GM18909 (cell line): ENCODE results near the gene DHRSX.
"Not testable (repeated sequence)": the region's sequence is repeated elsewhere in the genome, so short reads cannot be mapped to it uniquely, and the experiment has no call there.

Experiments used
- ATAC-seq: cut with Tn5 transposase; IDR thresholded peaks from one replicate; pipeline ENCODE4 v1.9.1; 2021; ENCODE audit warnings: mild to moderate bottlenecking; ENCODE audit not compliant: unreplicated experiment, poor library complexity

The DHRSX gene

DNA sequence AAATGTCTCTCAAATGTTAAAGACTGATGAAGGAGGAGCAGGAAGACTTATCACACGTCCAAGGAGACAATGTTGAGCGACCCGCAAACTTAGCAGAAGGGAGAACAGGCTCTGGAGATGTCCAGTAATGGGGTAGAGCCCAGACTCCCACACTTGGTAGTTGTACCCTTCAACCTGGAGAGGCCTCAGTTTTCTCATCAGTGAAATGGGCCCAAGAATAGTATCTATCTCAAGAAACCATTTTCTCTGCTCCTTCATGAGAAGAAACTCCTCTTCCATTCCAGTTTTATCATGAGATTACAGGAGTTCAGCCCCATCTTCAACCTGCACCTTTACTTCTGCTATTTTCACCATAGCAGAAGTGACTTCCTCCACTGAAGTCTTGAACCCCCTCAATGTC, 169.9 kb downstream of the DHRSX start:
- ATAC-seq: no peak

DNA sequence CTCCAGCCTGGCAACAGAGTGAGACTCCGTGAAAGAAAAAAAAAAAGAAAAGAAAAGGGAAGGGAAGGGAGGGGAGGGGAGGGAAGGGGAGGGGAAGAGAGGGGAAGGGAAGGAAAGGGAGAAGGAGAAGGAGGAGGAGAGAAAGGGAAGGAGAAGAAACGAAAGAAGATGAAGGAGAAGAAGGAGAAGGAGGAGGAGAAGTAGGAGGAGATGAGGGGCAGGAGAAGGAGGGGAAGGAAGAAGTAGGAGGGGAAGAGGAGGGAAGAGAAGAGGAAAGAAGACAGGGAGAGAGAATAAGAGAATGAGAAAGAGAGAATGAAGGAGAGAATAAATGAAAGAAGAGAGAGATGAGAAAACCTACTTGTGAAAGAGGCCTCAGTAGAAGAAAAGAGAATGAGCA, 170.3 kb downstream of the DHRSX start:
- ATAC-seq: no peak

DNA sequence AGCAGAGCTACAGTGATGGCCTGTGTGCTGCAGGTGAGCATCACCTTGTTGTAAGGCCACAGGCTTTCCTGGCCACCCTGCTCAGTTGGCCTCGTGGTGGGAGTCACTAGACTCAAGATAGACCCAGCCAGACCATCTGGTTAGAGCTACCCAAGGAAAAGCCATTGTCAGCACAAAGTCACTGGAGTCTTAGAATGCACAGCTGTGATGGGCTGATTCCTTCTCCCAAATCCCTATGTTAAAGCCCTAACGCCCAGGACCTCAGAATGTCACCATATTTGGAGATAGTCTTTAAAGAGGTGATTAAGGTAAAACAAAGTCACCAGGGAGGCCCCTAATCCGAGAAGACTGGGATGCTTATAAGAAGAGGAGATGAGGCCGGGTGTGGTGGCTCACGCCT, 173.4 kb downstream of the DHRSX start:
- ATAC-seq: no peak

DNA sequence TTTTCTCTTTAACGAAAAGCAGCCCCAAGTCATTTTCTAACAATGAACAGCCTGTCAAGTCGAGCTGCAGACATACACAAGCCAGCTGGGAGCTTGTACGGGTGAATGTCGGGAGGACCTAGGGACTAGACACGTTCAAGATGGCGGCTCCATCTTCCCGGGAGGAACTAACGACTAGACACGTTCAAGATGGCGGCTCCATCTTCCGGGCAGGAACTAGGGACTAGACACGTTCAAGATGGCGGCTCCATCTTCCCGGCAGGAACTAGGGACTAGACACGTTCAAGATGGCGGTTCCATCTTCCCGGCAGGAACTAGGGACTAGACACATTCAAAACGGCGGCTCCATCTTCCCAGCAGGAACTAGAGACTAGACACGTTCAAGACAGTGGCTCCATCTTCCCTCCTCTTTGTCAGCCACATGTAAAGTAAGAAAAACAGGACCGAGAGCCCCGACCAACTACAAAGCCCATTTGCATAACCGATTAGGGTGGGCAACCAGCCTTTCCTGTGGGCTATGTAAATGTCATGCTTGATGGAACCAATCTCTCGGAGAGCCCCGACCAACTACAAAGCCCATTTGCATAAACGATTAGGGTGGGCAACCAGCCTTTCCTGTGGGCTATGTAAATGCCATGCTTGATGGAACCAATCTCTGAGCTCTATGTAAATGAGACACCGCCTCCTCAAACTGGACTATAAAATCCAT, 175.5 kb downstream of the DHRSX start:
- no peak for ATAC-seq

DNA sequence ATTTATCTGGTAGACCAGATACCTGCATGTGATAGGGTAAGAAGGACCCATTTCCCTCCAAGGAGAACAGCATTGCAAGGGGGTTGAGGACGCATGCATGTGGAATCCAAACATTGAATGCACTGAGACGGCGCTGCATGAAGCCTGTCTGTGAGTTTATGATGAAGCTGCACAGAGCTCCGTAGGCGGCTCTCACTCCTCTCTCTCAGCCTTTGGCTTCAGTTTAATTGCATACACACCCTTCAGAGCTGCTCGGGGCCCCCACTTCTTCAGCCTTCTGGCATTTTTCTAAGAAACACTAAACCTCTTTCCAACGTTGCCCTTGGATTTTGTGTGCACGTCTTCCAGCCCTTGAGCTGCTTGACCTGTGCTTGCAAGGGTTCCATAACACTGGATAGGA, 176.6 kb downstream of the DHRSX start:
- no peak for ATAC-seq

DNA sequence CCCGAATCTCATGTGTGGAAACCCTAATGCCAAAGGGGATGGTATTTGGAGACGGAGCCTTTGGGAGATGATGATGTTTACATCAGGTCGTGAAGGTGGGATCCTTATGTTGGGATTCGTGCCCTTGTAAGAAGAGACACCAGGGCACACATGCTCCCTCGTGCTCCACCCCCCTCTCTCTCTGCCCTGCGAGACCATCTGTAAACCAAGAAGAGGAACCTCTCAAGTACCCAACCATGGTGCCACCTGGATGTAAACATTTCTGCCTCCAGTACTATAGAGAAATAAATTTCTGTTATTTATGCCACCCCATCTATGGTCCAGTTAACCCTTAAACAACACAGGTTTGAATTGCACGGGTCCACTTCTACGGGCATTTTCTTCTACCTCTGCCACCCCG, 179.4 kb downstream of the DHRSX start:
- ATAC-seq: no peak

DNA sequence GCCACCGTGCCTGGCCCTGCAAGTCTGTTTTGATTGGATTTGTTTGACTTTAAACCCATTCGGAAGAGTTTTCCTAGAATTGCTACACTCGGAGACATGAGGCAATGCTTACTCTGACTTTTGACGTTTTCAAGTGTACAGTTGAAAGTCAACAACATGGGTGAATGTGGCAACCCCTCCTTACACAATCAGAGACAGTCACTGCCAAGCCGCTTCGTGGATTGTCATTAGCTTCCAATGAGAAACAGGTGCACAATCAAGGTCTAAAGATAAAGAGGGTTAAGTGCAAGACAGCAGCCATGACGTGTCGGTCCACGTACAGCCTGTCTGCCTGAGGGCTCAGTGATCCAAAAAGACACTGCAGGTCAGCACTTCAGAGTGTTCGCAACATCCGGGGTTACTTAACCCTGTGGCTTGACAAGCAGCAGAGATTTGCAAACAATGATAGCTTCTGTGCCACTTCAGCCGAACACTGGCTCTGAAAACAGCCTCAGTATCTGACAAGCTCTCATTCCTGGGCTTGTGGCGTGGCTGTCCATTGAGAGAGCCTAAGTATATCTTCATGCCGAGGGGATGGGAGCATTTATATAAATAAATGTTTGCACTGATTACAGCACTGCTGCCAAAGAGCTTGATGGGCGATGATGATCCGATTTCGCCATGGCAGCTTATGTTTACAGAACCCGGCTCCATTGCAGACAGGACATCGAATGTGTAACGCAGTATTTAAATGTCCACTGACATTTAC, 180.0 kb downstream of the DHRSX start:
- no peak for ATAC-seq

DNA sequence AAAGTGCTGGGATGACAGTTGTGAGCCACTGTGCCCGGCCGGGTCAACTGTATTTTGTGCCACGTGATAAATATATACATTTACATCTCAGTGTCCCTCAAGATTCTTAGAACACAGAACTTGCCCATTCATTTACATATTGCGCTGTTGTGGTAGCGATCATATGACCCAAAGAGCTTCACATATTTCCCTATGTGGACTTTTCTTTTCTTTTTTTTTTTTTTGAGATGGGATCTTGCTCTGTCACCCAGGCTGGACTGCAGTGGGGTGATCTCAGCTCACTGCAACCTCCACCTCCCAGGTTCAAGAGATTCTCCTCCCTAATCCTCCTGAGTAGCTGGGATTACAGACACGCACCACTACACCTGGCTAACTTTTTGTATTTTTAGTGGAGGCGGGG, 180.7 kb downstream of the DHRSX start:
- ATAC-seq: no peak

DNA sequence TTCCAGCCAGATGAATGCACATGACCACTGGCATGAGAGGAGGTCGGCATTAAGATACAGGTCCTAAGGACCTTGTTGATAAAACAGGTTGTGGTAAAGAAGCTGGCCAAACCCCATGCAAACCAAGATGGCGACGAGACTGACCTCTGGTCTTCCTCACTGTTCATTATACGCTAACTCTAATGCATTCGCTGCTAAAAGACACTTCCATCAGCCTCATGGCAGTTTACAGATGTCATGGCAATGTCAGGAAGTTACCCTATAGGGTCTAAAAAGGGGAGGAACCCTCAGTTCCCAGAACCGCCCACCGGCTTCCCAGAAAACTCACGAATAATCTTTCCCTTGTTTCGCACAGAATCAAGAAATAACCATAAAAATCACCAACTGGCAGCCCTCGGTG, 182.4 kb downstream of the DHRSX start:
- no peak for ATAC-seq

DNA sequence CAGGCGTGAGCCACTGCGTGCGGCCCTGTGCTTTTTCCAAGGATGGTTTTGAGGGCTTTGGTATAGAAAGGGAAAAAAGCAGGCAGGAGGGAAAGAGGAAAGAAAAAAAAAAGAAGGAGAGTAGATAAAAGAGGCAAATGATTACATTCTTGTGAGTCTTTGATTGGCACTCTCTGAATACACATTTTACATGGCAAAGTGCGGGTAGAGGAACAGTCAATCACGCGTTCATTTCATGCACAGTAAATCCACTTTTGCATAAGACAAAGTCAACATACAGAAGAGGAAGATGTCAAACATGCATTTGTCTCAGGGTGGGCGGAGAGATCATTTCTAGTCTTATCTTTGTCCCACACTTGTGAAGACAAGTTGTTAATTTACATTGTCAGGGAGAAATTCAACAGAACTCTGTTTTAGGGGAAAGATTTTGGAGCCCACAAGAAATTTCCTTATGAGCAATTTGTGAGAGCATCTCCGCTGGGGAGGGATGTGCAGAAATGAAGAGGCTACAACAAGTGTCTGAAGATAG, 183.2 kb downstream of the DHRSX start:
- ATAC-seq: no peak

DNA sequence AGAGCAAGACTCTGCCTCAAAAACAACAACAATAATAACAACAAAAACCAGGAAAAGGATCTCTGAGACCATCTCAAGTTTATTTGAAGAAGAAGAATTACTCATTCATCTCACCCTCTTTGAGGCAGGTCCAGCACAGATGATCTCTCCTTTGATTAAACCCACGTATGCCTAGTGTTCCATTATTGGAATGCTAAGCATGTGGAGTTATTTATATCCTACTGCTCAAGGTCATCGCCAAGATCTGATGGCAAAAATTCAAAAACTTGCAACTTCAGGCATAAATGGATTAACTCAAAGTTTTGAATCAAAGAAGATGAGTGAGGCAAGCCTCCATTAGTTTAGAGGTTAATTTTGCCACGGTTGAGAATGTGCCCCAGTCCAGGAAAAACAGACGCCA, 184.2 kb downstream of the DHRSX start:
- no peak for ATAC-seq

DNA sequence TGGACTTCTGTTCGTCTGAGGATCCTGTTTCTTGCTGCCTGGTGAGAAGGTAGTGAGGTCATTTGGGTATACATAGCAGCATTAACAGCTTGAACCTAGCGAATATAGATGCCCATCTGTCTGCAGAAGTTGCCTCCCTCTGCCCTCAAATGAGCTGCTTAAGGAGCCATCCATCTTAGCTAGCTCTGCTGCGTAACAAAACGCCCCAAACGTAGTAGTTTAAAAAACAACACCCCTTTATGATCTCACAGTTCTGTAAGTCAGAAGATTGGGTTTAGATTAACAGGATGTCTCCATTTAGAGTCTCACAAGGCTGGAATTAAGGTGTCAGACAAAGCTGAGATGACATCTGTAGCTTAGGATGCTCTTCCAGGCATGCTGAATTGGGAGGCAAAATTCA, 185.3 kb downstream of the DHRSX start:
- no peak for ATAC-seq

DNA sequence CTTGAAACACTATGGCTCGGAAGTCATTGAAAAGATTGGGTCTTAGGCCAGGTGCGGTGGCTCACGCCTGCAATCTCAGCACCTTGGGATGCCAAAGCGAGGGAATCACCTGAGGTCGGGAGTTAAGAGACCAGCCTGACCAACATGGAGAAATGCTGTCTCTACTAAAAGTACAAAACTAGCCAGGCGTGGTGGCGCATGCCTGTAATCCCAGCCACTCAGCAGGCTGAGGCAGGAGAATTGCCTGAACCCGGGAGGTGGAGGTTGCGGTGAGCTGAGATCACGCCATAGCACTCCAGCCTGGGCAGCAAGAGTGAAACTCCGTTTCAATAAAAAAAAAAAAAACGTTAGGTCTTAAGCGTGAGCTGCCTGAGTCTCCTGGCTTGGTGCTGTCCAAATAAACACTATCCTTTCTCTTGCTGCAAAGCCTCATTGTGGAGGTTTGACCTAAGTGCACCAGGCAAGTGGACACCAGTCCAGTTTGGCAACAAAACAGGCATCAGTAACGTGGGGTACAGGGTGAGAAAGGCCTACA, 185.9 kb downstream of the DHRSX start:
- no peak for ATAC-seq

DNA sequence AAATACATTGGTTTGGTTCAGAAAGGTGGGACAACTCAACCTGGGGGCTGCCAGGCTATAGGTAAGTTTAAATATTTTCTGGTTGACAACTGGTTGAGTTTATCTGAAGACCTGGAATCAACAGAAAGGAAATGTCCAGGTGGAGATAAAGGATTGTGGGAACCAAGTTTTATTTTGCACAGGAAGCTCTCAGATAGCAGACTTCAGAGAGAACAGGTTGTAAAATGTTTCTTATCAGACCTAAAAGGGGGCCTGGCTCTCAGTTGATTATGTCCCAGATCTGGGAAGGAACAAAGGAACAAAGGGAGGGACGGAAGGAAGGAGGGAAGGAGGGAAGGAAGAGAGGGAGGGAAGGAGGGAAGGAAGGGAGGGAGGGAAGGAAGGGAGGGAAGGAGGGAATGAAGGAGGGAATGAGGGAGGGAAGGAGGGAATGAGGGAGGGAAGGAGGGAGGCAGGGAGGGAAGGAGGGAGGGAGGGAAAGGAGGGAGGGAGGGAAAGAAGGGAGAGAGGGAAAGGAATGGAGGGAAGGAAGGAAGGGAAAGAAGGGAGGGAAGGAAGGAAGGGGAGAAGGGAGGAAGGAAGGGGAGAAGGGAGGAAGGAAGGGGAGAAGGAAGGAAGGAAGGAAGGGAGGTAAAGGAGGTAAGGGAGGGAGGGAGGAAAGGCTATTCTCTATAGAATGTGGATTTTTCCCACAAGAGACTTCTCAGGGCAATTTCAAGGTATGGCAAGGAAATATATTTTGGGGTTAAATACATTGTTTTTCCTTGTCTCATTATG, 186.7 kb downstream of the DHRSX start:
- no peak for ATAC-seq

DNA sequence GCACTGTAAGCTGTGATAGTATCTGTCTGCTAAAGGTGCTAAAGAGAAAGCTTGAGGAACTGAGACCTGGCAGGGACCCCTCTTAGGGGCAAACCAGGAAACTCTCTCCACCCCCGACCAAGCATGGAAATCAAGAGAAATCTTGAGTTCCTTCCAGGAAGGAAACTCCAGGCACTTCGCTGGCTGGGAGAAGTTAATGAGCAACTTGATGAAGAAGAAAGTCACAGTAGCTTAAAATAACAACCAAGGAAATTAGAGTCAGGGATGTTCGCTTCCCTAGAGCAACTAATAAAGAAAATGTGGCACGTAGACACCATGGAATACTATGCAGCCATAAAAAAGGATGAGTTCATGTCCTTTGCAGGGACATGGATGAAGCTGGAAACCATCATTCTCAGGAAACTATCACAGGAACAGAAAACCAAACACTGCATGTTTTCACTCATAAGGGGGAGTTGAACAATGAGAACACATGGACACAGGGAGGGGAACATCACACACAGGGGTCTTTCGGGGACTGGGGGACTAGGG, 188.7 kb downstream of the DHRSX start:
- not testable (repeated sequence) for ATAC-seq

DNA sequence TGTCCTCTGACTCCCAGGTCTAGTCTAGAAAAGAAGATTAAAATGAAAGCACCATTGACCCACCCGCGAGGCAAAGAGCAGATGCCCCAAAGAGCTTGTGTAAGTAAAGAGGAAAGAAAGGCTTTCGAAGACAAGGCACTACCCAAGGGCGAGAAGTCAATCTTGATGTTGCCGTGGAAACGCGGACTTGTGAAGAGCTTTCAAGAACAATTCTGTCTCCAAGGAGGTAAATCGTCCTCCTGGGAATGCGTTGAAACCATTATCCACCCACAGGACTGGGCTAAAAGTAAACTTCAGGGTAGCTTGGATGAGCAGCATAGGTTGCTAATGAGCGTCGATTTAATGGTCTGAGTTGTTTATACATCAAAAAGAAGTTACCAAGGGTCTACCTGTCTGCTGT, 189.3 kb downstream of the DHRSX start:
- no peak for ATAC-seq

DNA sequence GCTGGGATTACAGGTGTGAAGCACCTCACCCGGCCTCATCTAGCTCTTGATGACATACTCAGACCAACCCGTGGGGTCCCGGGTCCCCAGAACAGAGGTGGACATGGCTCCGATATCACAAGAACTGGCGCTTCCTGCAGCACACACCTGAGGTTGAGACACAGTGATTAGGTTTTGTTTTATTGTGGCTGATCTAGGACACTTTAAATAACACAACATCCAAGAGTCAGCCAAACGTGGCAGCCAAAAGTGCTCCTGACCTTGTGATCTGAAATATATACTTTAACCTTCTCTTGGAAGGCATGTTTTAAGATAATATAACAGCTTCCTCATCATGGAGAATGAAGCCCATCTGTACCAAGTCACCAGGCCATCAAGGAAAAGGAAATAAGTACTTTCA, 198.9 kb downstream of the DHRSX start:
- ATAC-seq: no peak

DNA sequence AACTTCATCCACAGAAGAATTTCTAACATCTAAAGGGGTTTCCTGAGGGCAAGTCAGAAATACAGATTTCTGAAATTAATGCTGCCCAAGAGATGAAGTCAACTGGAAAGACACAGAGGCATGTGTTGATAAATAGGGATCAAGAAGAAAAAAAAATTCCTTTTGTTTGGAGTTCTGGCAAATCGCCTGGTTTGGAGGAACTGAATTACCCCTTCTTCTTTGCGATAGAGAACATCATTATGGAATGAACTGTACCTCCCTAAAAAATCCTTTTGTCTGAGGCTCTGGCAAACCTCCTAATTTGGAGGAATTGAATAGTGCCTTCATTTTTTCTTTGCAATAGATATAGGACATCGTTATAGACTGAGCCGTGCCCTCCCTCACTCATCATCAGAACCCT, 200.9 kb downstream of the DHRSX start:
- ATAC-seq: no peak

DNA sequence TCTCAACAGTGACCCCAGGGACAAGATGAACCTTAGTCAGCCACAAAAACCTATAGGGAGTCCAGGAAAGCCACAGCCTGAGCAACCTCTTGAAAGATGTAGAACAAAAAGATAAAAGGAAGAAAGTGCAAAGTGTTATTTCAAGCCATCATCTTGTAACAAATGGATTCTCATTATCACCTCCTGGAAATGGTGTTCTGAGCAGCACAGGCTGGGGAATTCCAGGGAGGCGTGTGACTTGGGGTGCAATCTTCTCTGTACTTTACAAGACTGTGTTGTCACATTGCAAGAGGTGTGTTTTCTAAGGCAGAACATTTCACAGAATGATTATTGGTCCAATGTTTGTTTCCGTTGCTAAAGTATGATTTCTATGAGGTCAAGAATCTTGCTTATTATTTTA, 214.0 kb downstream of the DHRSX start:
- no peak for ATAC-seq

DNA sequence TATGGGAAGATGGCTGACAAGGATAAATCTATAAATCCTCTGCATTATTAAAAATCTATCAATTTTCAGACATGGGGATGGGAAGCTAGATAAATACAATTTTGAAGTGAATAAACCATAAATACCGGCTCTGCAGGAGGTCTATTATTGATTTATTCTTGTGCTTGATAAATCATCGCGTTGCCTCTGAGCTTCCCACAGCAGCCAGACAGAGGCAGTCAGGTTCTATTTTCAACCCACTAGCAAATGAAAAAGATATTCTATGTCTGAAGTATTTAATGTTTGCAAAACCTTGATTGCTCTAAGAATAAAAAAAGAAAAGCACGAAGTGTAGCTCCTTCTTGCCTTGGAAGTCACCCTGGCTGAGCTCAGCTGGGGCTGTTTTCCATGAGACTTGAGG, 216.2 kb downstream of the DHRSX start:
- ATAC-seq: no peak

DNA sequence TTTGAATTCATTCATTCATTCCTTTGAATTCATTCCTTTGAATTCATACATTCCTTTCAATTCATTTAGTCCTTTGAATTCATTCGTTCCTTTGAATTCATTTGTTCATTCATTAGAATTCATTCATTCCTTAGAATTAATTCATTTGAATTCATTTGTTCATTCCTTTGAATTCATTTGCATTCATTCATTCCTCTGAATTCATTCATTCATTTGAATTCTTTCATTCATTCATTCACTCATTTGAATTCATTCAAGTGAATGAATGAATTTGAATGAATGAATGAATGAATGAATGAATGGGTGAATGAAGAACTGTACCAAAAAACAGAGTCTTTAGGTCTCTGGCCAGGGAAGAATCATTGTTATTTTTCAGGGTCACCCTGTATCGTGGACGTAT, 216.6 kb downstream of the DHRSX start:
- no peak for ATAC-seq
